ENCODE data around the gene VPREB3.
A peak's percentile ranks its signal among the peaks of the same experiment; 100 is the strongest.

The VPREB3 gene

GRCh38 chr22:23774114-23774921 is 20.1 kb upstream of the VPREB3 start:
- Histone ChIP-seq H3K36me3 (ENCODE audit: insufficient read depth) (no peaks in the 10 kb centered on the region), H4K20me1 (ENCODE audit: insufficient read depth) (no peaks in the 10 kb centered on the region), H3K79me2 (ENCODE audit: insufficient read depth, low read depth) (no peaks in the 10 kb centered on the region), H3K9ac (no peak overlapping the region), H3K27me3 (ENCODE audit: insufficient read depth, low read depth) (no peaks in the 10 kb centered on the region), H3K4me3 (IDR thresholded peaks at IDR 0.05; ENCODE audit: insufficient read depth, low read depth, low read length) (no peak overlapping the region), H3K4me1 (ENCODE audit: low read depth, poor library complexity, severe bottlenecking) (peaks cover 39% of the 10 kb centered on the region), H3K27ac (no peak overlapping the region), H3K4me2 (no peak overlapping the region), H2AFZ (ENCODE audit: low read depth) (no peak overlapping the region)
- TF ChIP-seq, protein P1, sequence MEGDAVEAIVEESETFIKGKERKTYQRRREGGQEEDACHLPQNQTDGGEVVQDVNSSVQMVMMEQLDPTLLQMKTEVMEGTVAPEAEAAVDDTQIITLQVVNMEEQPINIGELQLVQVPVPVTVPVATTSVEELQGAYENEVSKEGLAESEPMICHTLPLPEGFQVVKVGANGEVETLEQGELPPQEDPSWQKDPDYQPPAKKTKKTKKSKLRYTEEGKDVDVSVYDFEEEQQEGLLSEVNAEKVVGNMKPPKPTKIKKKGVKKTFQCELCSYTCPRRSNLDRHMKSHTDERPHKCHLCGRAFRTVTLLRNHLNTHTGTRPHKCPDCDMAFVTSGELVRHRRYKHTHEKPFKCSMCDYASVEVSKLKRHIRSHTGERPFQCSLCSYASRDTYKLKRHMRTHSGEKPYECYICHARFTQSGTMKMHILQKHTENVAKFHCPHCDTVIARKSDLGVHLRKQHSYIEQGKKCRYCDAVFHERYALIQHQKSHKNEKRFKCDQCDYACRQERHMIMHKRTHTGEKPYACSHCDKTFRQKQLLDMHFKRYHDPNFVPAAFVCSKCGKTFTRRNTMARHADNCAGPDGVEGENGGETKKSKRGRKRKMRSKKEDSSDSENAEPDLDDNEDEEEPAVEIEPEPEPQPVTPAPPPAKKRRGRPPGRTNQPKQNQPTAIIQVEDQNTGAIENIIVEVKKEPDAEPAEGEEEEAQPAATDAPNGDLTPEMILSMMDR (conservative IDR thresholded peaks at IDR 0.05; ENCODE audit: low read depth, low read length): no peak

- TF ChIP-seq, protein P1 (conservative IDR thresholded peaks at IDR 0.05; ENCODE audit: low read depth, low read length): no peak
- no peak overlapping the region for H3K27ac ChIP-seq
- no peak overlapping the region for H3K4me3 ChIP-seq (IDR thresholded peaks at IDR 0.05; ENCODE audit: insufficient read depth, low read depth, low read length)
- no peaks in the 10 kb centered on the region for H4K20me1 ChIP-seq (ENCODE audit: insufficient read depth)
- no peak overlapping the region for H3K9ac ChIP-seq
- no peaks in the 10 kb centered on the region for H3K36me3 ChIP-seq (ENCODE audit: insufficient read depth)
- peaks cover 45% of the 10 kb centered on the region for H3K4me1 ChIP-seq (ENCODE audit: low read depth, poor library complexity, severe bottlenecking)
- H3K4me2 ChIP-seq: peak overlapping the region; percentile 90
- H2AFZ ChIP-seq (ENCODE audit: low read depth): no peak overlapping the region
- no peaks in the 10 kb centered on the region for H3K79me2 ChIP-seq (ENCODE audit: insufficient read depth, low read depth)
- no peaks in the 10 kb centered on the region for H3K27me3 ChIP-seq (ENCODE audit: insufficient read depth, low read depth)
These were observed 19.4 kb upstream of the VPREB3 start for GRCh38 chr22:23773483-23774113.

DNA sequence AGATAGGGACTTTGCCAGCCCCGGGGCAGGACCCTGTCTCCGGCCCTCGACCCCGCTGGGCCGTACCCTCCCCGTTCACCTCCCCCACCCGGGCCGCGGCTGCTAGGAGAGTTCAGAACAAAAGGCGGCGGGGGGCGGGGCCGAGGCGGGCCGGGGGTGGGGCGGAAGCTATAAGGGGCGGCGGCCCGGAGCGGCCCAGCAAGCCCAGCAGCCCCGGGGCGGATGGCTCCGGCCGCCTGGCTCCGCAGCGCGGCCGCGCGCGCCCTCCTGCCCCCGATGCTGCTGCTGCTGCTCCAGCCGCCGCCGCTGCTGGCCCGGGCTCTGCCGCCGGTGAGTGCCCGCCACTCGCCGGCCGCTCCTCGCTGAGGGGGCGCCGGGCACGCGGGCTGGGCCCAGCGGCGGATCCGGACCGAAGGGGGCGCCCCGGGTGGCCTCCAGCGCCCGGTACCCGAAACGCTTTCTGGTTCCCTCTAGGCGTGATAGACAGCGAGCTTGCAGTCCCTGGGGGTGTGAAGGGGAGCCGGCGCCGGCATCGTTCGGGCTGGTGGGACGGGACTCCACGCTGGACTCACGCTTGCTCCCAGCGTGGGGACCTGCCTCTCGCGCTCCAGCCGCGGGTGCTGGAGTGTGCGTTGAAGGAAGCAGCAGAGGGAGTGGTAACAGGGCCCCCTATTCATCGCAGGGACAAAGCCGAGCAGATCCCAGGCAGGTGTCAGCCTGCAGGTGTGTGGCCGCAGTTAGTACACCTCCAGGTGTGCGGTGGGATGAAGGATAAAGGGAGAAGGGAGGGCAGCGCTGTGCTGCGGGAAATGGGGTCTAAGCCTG is 18.6 kb upstream of the VPREB3 start, which contains the start of gene MMP11:
Gene MMP11 (plus strand): TSS at position 201 of the 825 bp plus-strand sequence. CDS start 22 bp downstream, at position 223.
- no peak within 1 kb of the TSS for H3K9ac ChIP-seq
- peak within 1 kb of the TSS; percentile 90 for H3K4me2 ChIP-seq
- no peaks in the 10 kb centered on the region for H3K79me2 ChIP-seq (ENCODE audit: insufficient read depth, low read depth)
- peaks cover 49% of the 10 kb centered on the region for H3K4me1 ChIP-seq (ENCODE audit: low read depth, poor library complexity, severe bottlenecking)
- H3K4me3 ChIP-seq (IDR thresholded peaks at IDR 0.05; ENCODE audit: insufficient read depth, low read depth, low read length): no peak within 1 kb of the TSS
- no peaks in the 10 kb centered on the region for H4K20me1 ChIP-seq (ENCODE audit: insufficient read depth)
- TF ChIP-seq, protein P1 (conservative IDR thresholded peaks at IDR 0.05; ENCODE audit: low read depth, low read length): no peak
- H3K27me3 ChIP-seq (ENCODE audit: insufficient read depth, low read depth): no peaks in the 10 kb centered on the region
- no peak within 1 kb of the TSS for H3K27ac ChIP-seq
- H2AFZ ChIP-seq (ENCODE audit: low read depth): peak within 1 kb of the TSS; percentile 73
- no peaks in the 10 kb centered on the region for H3K36me3 ChIP-seq (ENCODE audit: insufficient read depth)

GRCh38 chr22:23772315-23772648 is 18.1 kb upstream of the VPREB3 start:
- Histone ChIP-seq H3K27me3 (ENCODE audit: insufficient read depth, low read depth) (no peaks in the 10 kb centered on the region), H2AFZ (ENCODE audit: low read depth) (peak overlapping the region; percentile 73), H3K27ac (no peak overlapping the region), H4K20me1 (ENCODE audit: insufficient read depth) (no peaks in the 10 kb centered on the region), H3K4me1 (ENCODE audit: low read depth, poor library complexity, severe bottlenecking) (peaks cover 49% of the 10 kb centered on the region), H3K4me3 (IDR thresholded peaks at IDR 0.05; ENCODE audit: insufficient read depth, low read depth, low read length) (no peak overlapping the region), H3K79me2 (ENCODE audit: insufficient read depth, low read depth) (peaks cover 1% of the 10 kb centered on the region), H3K4me2 (peak overlapping the region; percentile 76), H3K9ac (no peak overlapping the region), H3K36me3 (ENCODE audit: insufficient read depth) (no peaks in the 10 kb centered on the region)
- TF ChIP-seq, protein P1 (conservative IDR thresholded peaks at IDR 0.05; ENCODE audit: low read depth, low read length): no peak

All from KMS-11 (cell line).